GM18907 (cell line): Measurements from ENCODE around the gene ANO8.
A peak's percentile ranks its signal among the peaks of the same experiment; 100 is the strongest.
"Not testable (repeated sequence)": the region's sequence is repeated elsewhere in the genome, so short reads cannot be mapped to it uniquely, and the experiment has no call there.

Experiments used
- ATAC-seq: cut with Tn5 transposase; IDR thresholded peaks from one replicate; pipeline ENCODE4 v1.9.1; 2021; ENCODE audit warnings: mild to moderate bottlenecking, moderate library complexity; ENCODE audit not compliant: unreplicated experiment

The ANO8 gene

DNA sequence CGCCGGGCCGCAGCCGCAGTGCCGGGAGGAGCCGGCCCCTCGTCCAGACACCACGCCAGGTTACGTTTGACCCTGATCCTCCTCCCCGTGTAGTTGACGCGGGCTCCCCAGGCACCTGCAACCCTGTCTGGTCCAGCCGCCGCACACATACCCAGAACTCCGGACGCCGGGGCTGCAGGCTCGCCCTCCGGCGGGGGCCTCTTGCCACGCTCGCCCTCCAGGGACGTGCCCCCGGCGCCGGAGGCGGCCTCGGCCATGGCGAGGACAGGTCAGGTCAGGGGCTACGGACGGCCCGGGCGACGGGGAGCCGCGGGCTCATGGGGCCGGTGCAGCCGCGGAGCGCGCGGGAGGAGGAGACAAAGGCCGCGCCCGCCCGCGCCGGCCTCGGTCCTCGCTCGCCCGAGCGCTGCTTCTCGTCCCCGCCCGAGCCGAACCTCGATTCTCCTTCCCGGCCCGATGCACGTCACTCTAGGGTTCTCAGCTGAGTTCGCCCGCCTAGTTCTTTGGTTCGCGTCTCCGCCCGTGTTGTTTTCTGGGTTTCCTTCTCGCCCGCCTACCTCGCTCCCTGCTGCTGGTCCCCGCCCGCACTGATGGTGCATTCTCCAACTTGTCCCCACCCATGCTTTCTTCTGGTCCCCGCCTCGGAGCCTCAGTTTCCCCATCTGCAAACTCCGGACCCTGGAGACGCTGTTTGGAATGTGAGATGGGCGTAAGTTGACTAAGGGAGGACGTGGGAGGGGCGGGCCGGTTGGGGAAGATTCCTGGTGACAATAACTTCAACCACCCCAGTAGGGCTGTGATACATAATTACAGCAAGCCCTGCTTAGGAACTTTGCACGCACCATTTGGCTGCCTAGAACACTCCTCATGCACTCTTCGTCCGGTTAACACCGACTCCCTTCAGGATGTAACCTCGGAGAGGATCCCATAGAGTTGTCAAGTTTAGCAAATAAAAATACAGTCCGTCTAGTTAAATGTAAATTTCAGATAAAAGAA lies at the start of gene ANO8:
ANO8 (minus strand) TSS at position 442 of the 996 bp plus-strand sequence; CDS start at position 257, 185 bp downstream.
- peak; percentile 52 for ATAC-seq

DNA sequence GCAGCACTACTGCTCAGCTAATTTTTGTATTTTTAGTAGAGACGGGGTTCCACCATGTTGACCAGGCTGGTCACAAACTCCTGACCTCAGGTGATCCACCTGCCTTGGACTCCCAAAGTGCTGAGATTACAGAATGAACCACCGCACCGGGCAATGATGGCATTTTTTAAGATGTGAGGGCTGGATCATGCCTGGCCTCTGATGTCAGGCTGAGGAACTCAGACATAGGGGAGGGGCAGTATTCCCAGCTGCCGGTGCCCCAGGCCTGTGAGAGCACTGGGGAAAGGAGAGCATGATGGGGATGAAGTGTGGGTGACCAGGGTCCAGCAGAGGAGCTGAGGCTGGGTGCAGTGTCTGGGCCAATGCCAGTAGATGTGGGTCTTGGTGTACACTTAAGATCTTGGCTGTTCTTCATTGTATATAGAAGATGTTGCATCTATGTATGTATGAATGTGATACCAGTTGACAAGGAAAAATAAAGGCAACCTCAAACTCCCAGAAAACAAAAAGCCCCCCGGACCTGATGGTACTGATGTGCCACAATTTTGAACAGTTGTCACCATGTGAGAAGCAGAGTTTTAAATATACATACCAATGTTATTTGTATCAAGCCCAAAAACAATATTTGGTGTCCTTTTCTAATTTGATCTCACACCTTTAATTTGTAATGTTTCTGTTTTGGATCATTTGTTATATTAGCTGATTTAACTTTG lies 45.9 kb upstream of the ANO8 start:
- no peak for ATAC-seq

DNA sequence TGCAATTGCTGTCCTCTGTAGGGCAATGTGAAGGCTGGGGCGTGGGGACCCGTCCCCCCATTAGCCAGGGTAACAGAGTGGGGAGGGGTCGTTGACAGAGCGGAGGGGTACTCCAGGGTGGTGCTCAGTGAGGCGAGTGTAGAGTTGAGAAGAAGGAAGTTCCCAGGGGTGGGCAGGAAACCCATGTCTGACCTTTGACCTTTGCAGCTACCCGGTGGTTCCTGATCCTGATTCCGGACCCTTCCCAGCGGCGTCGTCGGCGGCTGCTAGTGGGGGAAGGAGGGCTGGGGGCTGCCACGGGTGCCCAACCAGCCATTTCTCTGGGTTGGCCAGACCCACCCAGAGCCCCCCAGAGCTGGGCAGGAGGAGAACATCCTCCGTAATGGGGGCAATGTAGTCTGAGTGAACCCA lies 44.6 kb upstream of the ANO8 start:
- no peak for ATAC-seq

DNA sequence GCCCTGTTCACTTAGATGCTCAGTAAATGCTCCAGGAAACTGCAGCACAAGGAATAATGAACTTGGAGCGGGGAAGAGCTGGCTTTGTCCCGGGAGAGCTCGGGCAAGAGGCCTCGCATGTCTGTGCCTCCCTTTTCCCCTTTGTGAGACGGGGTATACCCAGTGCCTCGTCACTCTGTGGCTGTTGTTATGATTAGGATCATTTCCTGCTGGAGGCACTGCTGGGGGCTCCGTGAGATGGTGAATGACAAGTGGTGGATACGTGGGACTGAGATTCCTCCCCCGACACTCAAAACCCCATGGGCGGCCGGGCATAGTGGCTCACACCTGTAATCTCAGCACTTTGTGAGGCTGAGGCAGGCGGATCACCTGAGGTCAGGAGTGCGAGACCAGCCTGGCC lies 43.6 kb upstream of the ANO8 start:
- ATAC-seq, result no peak

DNA sequence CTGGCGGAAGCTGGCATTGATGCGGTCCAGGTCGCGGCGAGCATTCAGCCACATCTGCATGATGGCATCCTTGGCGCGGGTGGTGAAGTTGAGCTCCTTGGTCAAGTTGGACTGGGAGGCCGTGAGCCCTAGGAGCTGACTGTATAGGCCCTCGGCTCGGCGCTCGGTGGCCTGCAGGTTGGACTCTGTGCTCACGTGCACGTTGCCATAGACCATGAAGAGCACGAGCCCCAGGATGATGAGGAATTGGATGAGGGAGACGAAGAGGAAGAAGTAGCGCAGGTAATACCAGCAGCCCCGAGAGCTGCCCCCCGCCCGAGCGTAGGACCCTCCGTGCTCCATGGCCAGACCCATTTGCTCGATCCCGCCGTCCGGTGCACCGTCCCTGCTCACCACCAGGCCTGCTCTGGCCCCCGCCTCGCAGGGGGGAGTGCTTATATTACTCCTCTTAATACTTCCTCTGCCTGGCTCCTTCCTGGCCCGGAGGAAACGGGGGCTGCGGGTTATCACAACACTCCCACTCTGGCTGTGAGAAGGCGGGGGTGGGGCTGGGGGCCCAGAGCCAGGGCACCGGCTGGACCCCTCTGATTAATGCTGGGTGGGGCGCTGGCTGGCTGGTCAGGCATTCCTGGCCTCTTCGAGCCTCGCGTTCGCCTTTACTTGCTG lies 42.4 kb upstream of the ANO8 start, which contains the start of gene PLVAP:
PLVAP (minus strand) TSS at position 408 of the 666 bp plus-strand sequence; CDS start at position 354, 54 bp downstream.
- no peak for ATAC-seq

DNA sequence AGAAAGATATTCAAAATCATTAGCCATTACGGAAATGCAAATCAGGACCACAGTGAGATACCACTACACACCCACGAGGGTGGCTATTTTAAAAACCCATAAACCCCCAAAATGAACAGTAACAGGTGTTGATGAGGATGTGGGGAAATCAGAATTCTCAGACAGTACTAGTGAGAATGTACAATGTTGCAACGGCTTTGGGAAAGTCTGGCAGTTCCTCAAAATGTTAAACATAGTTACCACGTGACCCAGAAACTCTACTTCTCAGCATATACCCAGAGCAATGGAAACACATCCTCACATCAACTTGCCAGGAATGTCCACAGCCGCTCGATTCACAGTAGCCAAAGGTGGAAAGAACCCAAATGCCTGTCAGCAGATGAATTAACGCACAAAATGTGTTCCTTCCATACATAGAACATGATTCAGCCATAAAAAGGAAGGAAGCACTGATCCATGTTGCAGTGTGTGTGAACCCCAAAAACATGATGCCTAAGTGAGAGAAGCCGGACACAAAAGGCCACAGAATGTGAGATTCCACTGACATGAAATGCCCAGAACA lies 35.5 kb upstream of the ANO8 start:
- ATAC-seq, result peak; percentile 84

- ATAC-seq, result no peak
Observed at GRCh38 chr19:17365361-17365760, 30.7 kb upstream of the ANO8 start.

GRCh38 chr19:17363852-17364605 lies 29.4 kb upstream of the ANO8 start:
- ATAC-seq, result not testable (repeated sequence)

DNA sequence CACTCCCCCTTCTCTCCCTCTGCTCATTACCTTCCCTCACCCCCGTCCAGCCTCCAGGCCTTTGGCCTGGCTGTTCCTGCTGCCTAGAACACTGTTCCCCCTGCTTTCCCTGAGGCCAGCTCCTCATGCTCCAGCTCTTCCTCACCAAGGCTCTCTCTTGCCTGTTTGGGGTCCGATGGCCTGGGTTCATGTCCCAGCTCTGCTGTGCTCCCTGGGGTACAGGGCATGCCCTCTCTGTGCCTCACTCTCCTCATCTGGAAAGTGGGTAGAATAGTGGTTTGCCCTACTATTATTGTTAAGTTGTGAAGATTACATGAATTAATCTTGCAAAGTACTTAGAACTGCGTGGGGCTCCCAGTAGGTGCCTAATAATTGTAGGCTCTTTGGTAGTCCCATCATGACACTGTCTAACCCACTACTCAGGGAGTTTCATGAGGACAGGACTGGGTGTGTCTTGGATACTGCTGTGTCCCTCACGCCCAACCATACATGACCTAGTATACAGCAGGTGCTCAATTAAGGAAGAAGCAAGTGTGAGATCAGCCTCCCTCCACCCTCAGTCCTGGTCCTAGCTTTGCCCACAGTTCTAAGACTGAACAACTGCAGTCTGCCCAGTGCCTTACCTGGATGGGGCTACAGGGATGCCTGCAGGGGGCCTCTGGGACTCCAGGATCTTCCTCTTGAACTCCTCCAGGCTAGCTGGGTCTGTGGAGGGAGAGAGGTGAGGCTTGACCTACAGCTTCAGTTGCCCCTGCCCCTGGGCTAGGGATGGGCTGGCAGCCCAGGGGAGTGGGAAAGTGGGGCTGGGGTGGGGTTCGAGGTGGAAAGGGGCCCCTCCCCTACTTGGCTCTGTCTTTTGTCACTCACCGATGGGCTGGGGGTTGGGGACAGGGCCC lies 25.5 kb upstream of the ANO8 start:
- no peak for ATAC-seq

- no peak for ATAC-seq
Observed at GRCh38 chr19:17358395-17358794, 23.7 kb upstream of the ANO8 start.

DNA sequence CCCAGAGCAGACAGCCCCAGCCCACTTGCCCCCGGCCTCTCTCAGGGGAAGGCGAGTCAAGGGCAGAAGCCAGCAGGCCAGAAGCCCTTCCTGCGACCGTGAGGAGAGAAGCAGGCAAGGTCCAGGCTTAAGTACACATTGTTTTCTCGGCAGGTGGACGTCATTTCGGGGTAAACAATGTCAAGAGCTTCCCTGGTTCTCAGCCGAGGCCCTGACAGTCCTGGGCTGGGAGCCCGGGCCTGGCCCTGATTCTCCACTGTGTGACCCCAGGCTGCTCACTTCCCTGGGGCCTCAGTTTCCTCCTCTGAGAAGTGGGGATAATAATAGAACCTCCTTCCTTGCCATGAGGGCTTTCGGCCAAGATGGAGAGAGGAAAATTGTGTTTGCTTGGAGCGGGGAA lies 23.1 kb upstream of the ANO8 start:
- ATAC-seq, result no peak

DNA sequence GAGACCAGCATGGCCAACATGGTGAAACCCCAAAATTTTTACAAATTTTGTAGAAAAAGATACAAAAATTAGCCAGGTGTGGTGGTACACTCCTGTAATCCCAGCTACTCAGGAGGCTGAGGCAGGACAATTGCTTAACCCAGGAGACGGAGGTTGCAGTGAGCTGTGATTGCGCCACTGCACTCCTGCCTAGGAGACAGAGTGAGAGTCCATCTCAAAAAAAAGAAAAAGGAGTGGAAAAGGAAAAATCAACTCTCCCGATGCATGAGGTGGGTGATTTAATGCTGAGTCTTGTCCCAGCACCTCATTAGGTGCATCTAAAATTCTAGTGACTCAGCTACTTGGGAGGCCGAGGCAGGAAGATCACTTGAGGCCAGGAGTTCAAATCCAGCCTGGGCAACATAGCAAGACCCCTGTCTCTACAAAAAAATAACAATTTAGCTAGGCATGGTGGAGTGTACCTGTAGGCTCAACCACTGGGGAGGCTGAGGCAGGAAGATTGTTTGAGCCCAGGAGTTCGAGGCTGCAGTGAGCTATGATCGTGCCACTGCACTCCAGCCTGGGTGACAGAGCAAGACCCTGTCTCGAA lies 22.5 kb upstream of the ANO8 start:
- ATAC-seq, result no peak

- no peak for ATAC-seq
Observed at GRCh38 chr19:17353386-17353785, 18.7 kb upstream of the ANO8 start.

- ATAC-seq, result no peak
Observed at GRCh38 chr19:17352608-17353280, 18.1 kb upstream of the ANO8 start.

- ATAC-seq, result no peak
Observed at GRCh38 chr19:17351815-17352435, 17.3 kb upstream of the ANO8 start.

DNA sequence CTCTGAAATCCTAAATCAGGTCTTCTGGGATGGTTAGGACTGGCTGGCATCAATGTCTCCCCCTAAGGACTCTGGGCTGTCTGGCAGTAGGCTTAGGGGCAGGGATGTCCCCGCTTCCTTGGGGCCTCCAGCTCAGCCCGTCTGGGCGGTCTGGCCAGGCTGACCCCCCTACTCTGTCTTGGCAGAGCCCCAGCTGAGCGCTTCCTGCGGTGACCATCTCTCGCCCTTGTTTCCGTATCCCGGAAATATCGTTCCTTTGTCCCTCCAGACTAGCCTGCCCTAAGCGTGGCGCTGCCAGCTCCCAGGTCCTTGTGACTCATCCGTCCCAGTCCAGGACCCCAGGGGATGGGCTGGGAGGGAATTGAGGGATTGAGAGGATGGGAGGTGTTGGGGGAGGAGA lies 14.0 kb upstream of the ANO8 start:
- no peak for ATAC-seq

DNA sequence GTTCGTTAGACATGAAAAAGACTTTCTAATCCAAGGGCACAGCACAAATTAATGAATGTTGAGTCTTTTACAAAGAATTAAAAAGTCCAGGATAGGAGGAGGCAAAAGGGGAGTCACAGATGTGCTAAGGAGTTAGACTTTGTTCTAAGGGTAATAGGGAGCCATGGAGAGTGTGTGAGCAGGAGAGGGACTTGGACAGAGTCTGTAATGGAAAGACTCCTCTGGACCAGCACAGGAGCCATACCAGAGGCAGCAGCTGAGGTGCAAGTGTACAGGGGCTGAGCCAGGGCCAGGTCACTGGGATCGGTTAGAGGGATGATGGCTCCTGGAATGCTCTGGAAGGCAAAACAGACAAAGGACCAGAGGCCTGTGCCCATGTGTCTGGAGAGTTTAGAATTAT lies 13.2 kb upstream of the ANO8 start:
- ATAC-seq, result no peak

GRCh38 chr19:17347361-17347760 lies 12.7 kb upstream of the ANO8 start:
- no peak for ATAC-seq
